HEK293T (cell line): ENCODE results near the gene MRPS5.

Experiments
- ARNT ChIP-seq: fragments of 450-650 bp; IDR thresholded peaks from 2 replicates; pipeline ENCODE4 v1.6.1; 2017; ENCODE audit warnings: mild to moderate bottlenecking
- BHLHE40 ChIP-seq: fragments of 450-650 bp; IDR thresholded peaks from 2 replicates; pipeline ENCODE4 v1.6.1; 2016; ENCODE audit warnings: mild to moderate bottlenecking, moderate library complexity, borderline replicate concordance
- CTBP1 ChIP-seq: fragments of 450-650 bp; IDR thresholded peaks from 2 replicates; pipeline ENCODE4 v1.6.1; 2016; ENCODE audit warnings: borderline replicate concordance
- ELF4 ChIP-seq: fragments of 450-650 bp; IDR thresholded peaks from 2 replicates; pipeline ENCODE4 v1.6.1; 2017; ENCODE audit warnings: antibody characterized with exemption
- FOXA1 ChIP-seq: fragments of 450-650 bp; IDR thresholded peaks from 2 replicates; pipeline ENCODE4 v1.6.1; 2016; ENCODE audit warnings: mild to moderate bottlenecking
- FOXM1 ChIP-seq: fragments of 450-650 bp; IDR thresholded peaks from 2 replicates; pipeline ENCODE4 v1.6.1; 2017; ENCODE audit warnings: mild to moderate bottlenecking, borderline replicate concordance
- HDGF ChIP-seq: fragments of 450-650 bp; IDR thresholded peaks from 2 replicates; pipeline ENCODE4 v1.6.1; 2017; ENCODE audit warnings: antibody characterized with exemption, borderline replicate concordance
- SP1 ChIP-seq: fragments of 450-650 bp; IDR thresholded peaks from 2 replicates; pipeline ENCODE4 v1.6.1; 2017
- SUZ12 ChIP-seq: fragments of 450-650 bp; IDR thresholded peaks from 2 replicates; pipeline ENCODE4 v1.6.1; 2016; ENCODE audit warnings: mild to moderate bottlenecking
- ZNF384 ChIP-seq: fragments of 450-650 bp; IDR thresholded peaks from 2 replicates; pipeline ENCODE4 v1.6.1; 2016
- TF ChIP-seq, protein P1 (sequence below): fragments of 450-650 bp; IDR thresholded peaks from 2 replicates; pipeline ENCODE4 v1.6.1; 2016

DNA sequence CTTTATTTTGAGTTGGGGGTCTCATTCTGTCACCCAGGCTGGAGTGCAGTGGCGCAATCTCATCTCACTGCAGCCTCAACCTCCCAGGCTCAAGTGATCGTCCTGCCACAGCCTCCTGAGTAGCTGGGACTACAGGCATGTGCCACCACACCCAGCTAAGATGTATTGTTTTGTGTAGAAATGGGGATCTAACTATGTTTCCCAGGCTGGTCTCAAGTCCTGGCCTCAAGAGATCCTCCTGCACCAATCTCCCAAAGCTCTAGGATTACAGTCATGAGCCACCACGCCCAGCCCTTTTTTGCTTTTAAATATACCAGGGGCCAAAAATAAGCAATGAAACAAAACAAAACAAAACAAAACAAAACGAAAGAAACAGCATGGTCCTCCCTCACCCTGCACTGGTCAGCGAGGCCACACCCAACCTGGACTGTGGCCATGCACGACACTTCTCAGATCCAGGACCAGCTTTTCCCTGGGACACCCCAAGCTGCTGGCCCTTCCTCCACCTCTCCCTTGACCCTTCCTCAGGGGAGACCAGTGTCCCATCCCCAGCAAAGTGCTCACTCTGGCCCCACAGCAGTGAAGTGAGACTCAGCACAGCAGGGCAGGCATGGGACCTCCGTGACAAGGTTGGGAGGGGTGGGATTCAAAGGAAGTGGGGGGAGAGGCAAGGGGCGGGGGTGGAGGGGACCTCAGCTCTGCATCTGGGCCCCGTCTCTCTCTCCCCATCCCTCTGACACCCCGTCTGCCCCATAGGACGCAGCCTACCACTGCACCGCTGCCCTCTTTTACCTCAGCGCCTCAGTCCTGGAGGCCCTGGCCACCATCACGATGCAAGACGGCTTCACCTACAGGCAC lies 72.6 kb downstream of the MRPS5 start:
- TF ChIP-seq, protein P1, sequence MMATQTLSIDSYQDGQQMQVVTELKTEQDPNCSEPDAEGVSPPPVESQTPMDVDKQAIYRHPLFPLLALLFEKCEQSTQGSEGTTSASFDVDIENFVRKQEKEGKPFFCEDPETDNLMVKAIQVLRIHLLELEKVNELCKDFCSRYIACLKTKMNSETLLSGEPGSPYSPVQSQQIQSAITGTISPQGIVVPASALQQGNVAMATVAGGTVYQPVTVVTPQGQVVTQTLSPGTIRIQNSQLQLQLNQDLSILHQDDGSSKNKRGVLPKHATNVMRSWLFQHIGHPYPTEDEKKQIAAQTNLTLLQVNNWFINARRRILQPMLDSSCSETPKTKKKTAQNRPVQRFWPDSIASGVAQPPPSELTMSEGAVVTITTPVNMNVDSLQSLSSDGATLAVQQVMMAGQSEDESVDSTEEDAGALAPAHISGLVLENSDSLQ: no peak
- no peak for TF ChIP-seq HDGF
- no peak for TF ChIP-seq CTBP1
- no peak for TF ChIP-seq FOXA1
- TF ChIP-seq ELF4: no peak
- TF ChIP-seq FOXM1: no peak
- no peak for TF ChIP-seq ZNF384
- no peak for TF ChIP-seq SUZ12
- TF ChIP-seq SP1: no peak
- no peak for TF ChIP-seq BHLHE40
- TF ChIP-seq ARNT: no peak
